NCI-H2227 (cell line): Measurements from ENCODE around the gene RPS26.
"Not testable (repeated sequence)": the region's sequence is repeated elsewhere in the genome, so short reads cannot be mapped to it uniquely, and the experiment has no call there.

Experiments used
- DNase-seq: peaks from one replicate; lab custom pipeline; 2025; ENCODE audit not compliant: unreplicated experiment; lab: John Stamatoyannopoulos, UW

The RPS26 gene

DNA sequence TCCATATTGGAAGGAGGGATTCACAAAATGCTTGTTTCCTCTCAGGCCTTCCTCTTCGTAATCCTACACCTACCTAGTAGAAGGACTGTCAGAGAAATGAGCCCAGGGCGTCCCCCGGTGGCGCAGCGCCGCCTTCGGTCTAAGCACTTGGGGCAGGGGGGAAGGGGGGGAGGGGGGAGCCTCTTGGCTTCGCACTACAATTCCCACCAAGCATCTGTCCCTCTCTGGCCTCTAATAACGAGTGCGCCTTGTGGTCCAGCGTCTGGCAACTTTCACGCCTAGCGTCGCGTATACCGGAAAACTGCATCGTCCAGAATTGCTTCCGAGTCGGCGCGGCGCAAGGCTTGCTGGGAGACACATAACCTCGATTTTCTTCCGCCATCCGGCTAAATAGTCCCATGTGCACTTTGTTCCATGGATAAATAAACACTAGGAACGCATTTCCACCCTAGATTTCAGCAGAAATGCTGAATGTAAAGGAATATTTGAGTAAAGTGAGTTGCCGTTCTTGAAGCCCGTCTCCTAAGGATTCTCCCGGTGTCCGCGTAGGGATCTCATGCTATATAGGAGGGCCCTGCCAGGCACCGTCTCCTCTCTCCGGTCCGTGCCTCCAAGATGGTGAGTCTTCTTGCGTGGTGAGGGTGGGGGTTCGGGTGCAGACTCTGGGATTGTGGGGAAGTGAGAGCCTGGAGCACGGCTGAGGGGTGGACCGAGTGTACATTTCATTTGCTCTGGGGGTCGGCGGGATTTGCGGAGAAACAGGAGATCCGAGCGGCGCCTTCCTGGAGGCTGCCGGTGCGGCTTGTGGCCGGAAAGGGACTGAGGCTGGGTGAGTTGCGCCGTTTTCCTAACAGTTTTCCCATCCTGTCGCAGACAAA, at the start of gene RPS26:
Gene RPS26 (plus strand): TSS at position 367 of the 878 bp plus-strand sequence. CDS start 249 bp downstream, at position 616.
- peak; percentile 97 for DNase-seq

DNA sequence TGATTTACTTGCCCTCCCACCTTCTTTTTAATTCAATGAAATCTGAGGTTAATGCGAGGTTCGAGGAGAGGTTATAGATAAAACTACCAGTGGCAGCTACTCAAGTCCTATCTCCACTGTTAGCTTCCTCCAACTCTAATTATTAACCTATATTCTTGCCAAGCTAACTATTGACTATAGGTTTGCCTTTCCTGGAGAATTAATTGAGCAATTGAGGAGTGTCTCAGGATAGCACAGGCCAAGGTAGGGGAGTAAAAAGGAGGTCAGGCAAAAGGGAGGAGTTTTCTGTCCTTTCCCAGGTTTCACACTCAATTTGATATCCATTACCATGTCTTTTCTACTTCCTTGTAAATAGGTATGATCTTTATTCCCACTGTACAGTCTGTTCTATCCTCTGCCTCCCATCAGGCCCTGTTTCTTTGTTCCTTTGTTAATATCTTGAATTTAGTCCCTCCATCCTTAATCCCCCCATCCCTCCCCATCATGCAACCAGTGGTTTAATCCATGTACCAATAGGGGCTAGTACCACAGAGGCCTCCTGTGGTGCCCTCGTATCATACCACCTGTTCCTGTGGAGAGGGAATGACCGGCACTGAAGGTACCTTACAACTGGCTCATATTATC, 48.4 kb upstream of the RPS26 start:
- no peak for DNase-seq

DNA sequence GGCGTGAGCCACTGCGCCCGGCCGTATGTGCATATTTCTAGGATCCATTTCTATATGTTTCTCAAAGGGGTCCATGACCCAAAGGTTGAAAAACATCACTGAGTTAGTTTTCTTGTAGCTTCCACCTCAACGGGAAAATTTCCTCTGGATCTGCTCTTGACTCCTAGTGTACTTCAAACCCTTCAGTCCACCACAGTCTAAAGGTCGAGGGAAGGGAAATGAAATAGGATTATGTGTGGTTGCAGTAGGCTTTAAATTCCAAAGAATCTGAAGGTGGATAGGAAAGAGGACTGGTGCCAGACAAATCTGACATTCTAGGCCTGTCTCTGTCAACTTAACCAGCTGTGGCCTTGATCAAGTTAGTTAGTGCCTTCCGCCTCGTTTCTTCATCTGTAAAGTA, 46.4 kb upstream of the RPS26 start:
- no peak for DNase-seq

DNA sequence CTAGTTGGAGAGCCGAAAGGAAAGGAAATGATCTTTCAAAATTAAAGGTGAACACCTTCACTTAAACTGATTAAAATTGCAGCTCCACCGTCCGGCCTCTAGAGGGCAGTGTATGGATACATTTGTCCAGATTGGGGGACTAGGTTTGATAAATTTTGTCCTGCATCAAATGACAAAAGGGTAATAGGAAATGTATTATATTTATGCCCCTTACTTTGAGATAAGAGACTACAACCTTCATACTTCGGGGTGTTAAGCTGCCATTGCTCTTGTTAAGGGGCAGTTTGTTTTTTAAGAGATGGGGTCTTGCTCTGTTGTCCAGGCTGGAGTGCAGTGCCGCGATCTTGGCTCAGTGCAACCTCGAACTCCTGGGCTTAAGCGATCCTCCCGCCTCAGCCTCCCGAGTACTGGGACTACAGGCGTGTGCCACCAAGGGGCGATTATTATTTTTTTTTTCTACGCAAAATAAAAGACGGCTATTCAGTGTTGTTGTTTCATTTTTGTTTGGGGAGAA, 45.5 kb upstream of the RPS26 start:
- peak; percentile 64 for DNase-seq

DNA sequence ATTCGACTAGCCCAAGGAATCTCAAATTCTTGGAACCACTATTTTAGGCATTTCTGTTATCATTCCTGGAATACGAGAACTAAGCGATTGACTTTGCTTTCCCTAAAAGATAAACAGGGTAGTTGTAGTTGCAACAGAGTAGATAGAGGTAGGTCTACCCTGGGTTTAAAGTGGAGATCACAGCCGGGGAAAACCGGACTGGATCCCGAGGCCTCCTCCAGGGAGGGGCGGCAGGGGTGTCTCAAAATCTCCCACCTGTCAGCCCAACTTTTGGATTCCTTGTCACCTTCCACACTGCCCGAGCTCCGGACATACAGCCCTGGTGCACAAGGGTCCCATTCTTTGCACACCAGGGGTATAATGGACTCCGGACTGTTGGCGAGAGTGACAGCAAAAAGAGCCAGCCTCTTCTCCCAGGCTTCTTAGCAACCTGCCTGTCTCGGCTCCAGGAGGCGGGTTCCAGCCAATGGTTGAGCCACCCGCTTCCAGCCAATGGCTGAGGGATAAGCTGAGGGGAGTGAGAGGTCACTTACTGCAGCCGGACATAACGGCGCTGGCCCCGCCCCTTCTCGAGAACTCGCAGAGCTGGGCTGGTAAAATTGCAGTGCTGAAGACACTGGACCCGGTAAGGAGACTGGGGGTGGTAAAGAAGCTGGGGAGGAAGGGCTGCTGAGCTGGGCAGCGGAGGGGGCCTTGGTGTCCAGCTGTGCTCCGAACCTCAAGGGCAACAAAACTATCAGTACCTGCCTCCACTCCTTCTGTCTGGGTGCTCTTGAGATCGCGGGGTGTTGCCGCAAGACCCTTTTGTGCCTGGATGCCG, 44.8 kb upstream of the RPS26 start, which contains the start of gene SUOX:
Gene SUOX (plus strand): TSS at position 562 of the 820 bp plus-strand sequence. CDS start 4,946 bp downstream, outside the sequence.
- peak; percentile 89 for DNase-seq

DNA sequence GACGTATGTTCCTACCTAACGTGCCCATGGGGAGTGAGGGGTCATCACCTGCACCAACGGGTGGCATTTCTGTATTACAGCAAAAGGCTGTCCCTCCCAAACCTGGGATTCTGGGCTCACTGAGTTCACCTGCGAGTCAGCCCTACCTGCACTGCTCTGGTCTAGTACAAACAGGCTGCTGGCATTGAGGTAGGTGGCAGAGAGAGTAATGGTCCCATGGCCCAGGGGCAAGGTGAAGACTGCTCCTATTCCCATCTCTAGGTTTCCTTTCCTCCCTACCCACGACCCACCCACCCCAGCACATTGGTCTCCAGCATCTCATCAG, 44.2 kb upstream of the RPS26 start:
- no peak for DNase-seq

DNA sequence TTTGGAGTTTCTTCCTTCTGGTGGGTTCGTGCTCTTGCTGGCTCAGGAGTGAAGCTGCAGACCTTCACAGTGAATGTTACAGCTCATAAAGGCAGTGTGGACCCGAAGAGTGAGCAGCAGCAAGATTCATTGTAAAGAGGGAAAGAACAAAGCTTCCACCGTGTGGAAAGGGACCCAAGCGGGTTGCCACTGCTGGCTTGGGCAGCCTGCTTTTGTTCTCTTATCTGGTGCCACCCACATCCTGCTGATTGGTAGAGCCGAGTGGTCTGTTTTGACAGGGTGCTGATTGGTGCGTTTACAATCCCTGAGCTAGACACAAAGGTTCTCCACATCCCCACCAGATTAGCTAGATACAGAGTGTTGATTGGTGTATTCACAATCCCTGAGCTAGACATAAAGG, 42.2 kb upstream of the RPS26 start:
- DNase-seq = not testable (repeated sequence)

DNA sequence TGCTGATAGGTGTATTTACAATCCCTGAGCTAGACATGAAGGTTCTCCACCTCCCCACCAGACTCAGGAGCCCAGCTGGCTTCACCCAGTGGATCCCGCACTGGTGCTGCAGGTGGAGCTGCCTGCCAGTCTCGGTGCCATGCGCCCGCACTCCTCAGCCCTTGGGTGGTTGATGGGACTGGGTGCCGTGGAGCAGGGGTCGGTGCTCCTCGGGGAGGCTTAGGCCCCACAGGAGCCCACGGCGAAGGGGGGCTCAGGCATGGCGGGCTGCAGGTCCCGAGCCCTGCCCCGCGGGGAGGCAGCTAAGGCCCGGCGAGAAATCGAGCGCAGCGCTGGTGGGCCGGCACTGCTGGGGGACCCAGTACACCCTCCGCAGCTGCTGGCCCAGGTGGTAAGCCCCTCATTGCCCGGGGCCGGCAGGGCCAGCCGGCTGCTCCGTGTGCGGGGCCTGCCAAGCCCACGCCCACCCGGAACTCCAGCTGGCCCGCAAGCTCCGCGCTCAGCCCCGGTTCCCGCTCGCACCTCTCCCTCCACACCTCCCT, 41.6 kb upstream of the RPS26 start:
- DNase-seq = not testable (repeated sequence)

DNA sequence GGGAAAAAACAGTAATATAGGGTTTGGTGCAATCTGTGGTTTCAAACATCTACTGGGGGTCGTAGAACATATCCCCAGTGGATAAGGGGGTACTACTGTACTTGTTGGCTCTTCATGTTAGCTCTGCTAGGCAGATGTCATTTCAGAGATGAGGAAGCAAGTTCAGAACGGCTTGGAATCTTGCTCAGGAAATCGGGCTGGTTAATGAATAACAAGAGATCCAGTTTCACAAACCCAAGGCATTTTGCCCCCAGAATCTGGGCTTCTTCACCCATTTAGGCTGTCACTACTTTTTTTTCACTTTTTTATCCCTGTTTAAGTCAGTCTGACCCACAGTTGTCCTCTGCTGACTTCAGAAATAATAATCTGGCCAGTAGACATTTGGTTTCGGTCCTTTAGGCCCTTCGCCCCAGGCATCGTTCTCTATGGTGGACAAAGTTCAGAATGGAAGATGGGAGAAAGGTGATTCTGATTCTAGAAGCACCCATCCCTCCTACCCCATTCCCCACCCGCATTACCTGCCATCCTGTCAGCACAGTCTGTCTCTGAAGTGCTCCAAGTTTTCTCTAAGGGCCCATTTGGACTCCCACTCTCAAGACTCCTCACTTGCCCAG, 40.1 kb upstream of the RPS26 start:
- DNase-seq = no peak

DNA sequence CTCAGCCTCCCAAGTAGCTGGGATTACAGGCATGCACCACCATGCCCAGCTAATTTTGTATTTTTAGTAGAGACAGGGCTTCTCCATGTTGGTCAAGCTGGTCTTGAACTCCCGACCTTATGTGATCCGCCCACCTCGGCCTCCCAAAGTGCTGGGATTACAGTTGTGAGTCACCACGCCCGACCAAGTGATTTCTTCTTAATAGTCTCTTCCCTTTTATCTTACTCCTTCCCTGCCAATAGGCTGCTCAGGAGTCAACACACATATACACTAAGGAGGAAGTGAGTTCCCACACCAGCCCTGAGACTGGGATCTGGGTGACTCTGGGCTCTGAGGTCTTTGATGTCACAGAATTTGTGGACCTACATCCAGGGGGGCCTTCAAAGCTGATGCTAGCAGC, 38.3 kb upstream of the RPS26 start:
- DNase-seq = not testable (repeated sequence)

DNA sequence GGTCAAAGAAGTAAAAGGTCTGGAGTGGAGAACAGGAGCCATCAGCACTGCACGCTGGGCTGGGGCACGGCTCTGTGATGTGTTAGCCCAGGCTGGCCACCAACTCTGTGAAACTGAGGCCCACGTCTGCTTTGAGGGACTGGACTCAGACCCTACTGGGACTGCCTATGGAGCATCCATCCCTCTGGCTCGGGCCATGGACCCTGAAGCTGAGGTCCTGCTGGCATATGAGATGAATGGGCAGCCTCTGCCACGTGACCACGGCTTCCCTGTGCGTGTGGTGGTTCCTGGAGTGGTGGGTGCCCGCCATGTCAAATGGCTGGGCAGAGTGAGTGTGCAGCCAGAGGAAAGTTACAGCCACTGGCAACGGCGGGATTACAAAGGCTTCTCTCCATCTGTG, 37.5 kb upstream of the RPS26 start:
- no peak for DNase-seq

DNA sequence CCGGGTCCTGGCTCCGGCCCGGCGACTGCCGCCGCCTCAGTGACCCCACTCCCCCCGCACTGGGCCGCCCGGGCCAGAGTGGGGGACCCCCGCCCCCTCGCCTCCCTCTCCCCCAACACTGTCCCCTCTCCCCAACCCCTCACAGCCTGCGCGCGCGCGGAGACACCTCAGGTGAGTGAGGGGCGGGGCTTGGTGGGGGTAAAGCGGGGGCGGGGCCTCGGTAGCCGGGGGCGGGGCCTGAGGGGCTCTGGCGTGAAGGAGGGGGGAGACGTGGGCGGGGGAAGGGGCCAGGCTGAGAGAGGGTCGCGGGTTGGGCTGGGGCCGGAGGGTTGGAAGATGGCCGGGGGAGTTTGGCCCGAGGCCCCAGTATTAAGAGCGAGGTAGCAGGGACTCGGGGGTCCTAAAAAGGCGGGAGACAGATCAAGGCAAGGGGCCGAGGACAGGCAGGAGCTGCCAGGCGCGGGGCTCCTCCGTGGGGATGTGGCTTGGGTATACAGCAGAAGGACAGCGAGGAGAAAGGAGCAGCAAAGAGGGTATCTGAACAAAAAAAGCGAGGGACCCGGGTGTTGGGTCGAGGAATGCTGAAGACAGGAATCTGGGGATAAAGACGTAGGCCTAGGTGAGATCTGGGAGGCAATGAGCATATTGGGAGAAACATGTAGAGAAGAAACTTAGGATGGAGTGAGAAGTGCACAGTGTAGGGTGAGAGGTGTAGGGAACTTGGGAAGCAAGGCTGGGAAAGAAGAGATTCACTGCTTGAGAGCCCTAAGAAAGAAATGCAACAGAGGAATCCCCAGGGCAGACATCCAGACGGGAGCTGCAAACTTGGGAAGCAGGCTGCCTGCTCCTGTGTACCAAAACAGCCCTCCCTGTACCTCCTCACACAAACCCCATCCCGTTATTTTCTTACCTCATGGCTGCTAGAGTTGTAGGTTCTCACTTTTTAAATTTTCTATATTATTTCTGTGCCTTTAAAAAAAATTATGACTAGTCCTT, 33.9 kb upstream of the RPS26 start:
- DNase-seq = peak; percentile 70

DNA sequence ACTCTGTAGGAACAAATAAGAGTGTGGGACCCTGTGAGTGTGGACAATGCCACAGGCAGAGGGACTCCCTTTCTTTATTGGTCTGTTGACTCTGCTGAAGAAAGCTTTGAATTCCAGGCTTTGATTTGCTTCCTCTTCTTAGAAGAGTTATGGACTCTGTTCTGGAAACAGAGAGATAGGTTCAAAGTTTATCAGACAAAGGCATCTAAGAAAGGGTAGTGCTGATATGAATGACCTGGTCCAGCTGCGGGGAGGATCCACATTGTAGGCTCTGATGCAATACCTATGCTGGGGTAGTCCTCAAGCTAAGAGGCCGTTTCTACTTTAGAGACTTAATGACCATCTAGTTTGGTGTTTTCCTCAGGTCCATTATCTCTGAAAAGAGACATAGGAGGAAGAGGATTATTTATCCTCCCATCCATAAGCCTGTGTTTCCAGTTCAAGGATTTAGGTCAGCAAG, 31.6 kb upstream of the RPS26 start:
- no peak for DNase-seq

DNA sequence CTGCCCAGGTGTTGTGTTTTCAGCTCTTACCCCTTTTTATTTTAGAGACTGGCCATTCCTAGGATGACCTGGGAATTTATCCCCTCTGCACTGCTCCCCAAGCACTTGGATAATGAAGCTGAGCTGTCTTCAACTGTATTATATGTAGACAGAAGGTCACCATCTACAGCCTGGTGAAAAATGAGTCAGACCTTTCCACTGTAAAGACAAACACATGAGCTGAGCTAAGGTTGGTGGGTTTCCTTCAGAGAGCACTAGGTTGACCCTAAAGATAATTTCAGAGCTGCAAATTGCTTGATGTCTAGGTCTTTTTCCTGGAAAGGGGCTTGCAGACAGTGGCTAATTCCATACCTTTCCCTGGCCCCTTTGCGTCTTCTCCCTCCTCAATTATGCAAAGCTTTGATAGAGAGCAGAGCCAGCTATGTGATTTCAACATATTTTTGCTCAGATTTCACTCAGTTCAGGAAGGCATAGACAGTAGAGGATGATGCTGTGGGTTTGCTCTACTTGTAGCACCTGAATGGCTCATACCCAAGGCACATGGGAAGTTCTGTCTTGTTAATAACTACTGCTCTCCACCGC, 30.1 kb upstream of the RPS26 start:
- no peak for DNase-seq

DNA sequence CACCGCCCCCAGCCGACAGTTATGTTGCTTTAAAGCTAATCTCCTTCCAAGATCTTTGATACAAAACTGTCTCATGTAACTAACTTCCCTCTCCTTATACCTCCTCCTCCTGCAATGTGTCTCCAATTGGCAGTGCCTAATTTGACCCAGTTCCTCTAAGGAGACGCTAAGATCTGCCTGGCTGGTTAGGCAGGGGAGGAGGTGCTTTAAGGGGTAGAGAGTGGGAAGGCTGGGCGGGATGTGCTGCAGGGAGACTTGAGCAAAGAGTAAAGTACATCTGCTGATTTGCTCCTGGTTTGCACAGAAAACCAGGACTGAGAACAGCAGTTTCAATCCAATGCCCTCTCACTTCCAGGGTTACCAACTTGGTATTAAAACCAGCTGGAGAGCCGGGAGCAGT, 28.2 kb upstream of the RPS26 start:
- no peak for DNase-seq

DNA sequence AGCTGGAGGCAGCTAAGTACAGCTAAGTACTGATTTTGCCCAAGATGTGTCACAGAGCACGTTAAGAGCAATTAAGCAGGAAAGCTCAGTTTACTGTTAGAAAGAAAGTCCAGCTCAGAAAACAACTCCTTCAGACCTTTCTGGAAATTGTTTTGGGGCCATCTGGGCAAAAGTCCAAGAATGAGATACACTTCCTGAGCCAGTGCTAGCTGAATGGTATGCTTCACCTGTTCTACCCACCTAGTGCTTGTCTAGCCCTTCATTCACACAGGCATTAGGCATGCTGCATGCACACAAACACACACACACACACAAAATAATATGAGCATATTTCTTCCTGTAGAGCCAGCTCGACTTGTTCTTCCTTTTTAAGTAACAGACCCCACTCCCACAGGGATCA, 27.5 kb upstream of the RPS26 start:
- DNase-seq = no peak

DNA sequence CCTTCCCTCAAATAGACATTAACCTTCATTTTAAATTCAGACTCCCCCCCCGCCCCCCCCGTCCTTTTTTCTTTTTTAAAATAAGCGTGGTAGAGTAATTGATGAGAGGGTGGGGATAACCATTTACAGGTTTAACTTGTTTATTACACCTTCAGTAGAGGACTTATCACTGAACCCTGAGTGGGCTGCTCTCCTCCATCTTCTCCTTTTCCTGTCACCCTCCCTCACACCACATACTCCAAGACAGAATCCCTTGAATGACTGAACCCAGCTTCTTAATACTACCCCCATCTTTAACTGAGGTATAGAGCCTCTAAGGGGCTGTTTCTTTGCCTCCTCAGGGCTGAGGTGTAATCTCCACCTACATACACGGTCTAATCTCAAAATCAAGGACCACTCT, 24.5 kb upstream of the RPS26 start:
- DNase-seq = no peak

DNA sequence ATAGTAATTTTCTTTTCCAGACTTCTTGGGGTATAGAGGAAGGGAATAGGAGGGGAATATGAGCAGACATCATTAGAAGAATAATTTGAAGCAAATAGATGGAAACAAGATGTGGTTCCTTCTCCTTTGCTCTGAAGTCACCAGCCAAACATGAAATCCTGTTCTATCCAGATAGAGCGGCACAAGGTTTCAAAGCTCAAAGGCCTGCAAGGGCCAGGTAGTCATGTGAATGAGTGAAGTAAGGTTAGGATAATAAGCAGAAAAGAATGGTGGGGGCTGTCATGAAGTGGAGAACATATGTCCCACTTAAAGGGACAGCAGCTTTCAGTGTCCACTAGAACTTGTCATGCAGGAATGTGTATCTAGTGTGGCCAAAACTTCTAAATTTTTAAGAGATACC, 23.4 kb upstream of the RPS26 start:
- no peak for DNase-seq
